ENCODE results near the gene OSBPL3. TPM values are rescaled to one million over a fixed set of nuclear protein-coding genes. Genes with fewer than 3 reads are reported as not detected.

OSBPL3 gene, protein sequence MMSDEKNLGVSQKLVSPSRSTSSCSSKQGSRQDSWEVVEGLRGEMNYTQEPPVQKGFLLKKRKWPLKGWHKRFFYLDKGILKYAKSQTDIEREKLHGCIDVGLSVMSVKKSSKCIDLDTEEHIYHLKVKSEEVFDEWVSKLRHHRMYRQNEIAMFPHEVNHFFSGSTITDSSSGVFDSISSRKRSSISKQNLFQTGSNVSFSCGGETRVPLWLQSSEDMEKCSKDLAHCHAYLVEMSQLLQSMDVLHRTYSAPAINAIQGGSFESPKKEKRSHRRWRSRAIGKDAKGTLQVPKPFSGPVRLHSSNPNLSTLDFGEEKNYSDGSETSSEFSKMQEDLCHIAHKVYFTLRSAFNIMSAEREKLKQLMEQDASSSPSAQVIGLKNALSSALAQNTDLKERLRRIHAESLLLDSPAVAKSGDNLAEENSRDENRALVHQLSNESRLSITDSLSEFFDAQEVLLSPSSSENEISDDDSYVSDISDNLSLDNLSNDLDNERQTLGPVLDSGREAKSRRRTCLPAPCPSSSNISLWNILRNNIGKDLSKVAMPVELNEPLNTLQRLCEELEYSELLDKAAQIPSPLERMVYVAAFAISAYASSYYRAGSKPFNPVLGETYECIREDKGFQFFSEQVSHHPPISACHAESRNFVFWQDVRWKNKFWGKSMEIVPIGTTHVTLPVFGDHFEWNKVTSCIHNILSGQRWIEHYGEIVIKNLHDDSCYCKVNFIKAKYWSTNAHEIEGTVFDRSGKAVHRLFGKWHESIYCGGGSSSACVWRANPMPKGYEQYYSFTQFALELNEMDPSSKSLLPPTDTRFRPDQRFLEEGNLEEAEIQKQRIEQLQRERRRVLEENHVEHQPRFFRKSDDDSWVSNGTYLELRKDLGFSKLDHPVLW
- total RNA-seq (2021; fragmentation: NEBNext Ultra II Directional; extraction: Animal tissue kit (Norgen Biotek cat#: 25700)), result 10 to 100 TPM; 49.7 to 68.8 (median 63.2) TPM
- long read RNA-seq, full-length matches to known transcripts, result 3 of 24 reads
- long read RNA-seq, partial matches to known transcripts, result 11 of 24 reads
- long read RNA-seq, other reads (novel, unspliced or antisense), result 10 of 24 reads

- H3K4me1 Mint-ChIP-seq (ENCODE audit: low read depth), result peaks cover 80% of the 10 kb centered on the region
- peak; percentile 94 for DNase-seq
- H3K9me3 Mint-ChIP-seq, result no peaks in the 10 kb centered on the region
- peak within 1 kb of the TSS; percentile 97 for H3K27ac Mint-ChIP-seq
- peaks cover 5% of the 10 kb centered on the region for H3K27me3 Mint-ChIP-seq (ENCODE audit: insufficient read depth)
- TF ChIP-seq, protein P1, sequence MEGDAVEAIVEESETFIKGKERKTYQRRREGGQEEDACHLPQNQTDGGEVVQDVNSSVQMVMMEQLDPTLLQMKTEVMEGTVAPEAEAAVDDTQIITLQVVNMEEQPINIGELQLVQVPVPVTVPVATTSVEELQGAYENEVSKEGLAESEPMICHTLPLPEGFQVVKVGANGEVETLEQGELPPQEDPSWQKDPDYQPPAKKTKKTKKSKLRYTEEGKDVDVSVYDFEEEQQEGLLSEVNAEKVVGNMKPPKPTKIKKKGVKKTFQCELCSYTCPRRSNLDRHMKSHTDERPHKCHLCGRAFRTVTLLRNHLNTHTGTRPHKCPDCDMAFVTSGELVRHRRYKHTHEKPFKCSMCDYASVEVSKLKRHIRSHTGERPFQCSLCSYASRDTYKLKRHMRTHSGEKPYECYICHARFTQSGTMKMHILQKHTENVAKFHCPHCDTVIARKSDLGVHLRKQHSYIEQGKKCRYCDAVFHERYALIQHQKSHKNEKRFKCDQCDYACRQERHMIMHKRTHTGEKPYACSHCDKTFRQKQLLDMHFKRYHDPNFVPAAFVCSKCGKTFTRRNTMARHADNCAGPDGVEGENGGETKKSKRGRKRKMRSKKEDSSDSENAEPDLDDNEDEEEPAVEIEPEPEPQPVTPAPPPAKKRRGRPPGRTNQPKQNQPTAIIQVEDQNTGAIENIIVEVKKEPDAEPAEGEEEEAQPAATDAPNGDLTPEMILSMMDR (IDR thresholded peaks at IDR 0.05), result no peak
- H3K36me3 Mint-ChIP-seq (ENCODE audit: low read depth), result peaks cover 20% of the 10 kb centered on the region; the same call in 1 of the 2 replicates
- peak within 1 kb of the TSS; percentile 91 for H3K4me3 Mint-ChIP-seq
Measured at GRCh38 chr7:24979863-24980533, at the start of gene OSBPL3. OSBPL3 (minus strand) TSS chr7:24980178; CDS start chr7:24892472, 87,706 bp downstream.

- Mint-ChIP-seq H3K27ac (peak overlapping the region; percentile 92), H3K9me3 (no peaks in the 10 kb centered on the region), H3K4me1 (ENCODE audit: low read depth) (peaks cover 88% of the 10 kb centered on the region), H3K27me3 (ENCODE audit: insufficient read depth) (no peaks in the 10 kb centered on the region), H3K36me3 (ENCODE audit: low read depth) (no peaks in the 10 kb centered on the region; the same call in 1 of the 2 replicates), H3K4me3 (peak overlapping the region; percentile 67)
- DNase-seq, result no peak
- TF ChIP-seq, protein P1 (IDR thresholded peaks at IDR 0.05), result no peak
Measured at GRCh38 chr7:25029075-25029474, 49.1 kb upstream of the OSBPL3 start.

GRCh38 chr7:25028370-25029021 is 48.5 kb upstream of the OSBPL3 start:
- no peaks in the 10 kb centered on the region for H3K27me3 Mint-ChIP-seq (ENCODE audit: insufficient read depth)
- TF ChIP-seq, protein P1 (IDR thresholded peaks at IDR 0.05), result no peak
- peak overlapping the region; percentile 92 for H3K27ac Mint-ChIP-seq
- DNase-seq, result peak; percentile 90
- no peaks in the 10 kb centered on the region for H3K9me3 Mint-ChIP-seq
- H3K36me3 Mint-ChIP-seq (ENCODE audit: low read depth), result no peaks in the 10 kb centered on the region; the same call in 1 of the 2 replicates
- peak overlapping the region; percentile 67 for H3K4me3 Mint-ChIP-seq
- H3K4me1 Mint-ChIP-seq (ENCODE audit: low read depth), result peaks cover 90% of the 10 kb centered on the region

- H3K4me3 Mint-ChIP-seq, result peak overlapping the region; percentile 69
Measured at GRCh38 chr7:25026156-25026555, 46.2 kb upstream of the OSBPL3 start.

More at GRCh38 chr7:25026156-25026555, 46.2 kb upstream of the OSBPL3 start:
- H3K9me3 Mint-ChIP-seq, result no peaks in the 10 kb centered on the region
- DNase-seq, result no peak
- peak overlapping the region; percentile 93 for H3K27ac Mint-ChIP-seq
- H3K36me3 Mint-ChIP-seq (ENCODE audit: low read depth), result no peaks in the 10 kb centered on the region; the same call in 1 of the 2 replicates
- H3K27me3 Mint-ChIP-seq (ENCODE audit: insufficient read depth), result no peaks in the 10 kb centered on the region
- H3K4me1 Mint-ChIP-seq (ENCODE audit: low read depth), result peaks cover 72% of the 10 kb centered on the region
- TF ChIP-seq, protein P1 (IDR thresholded peaks at IDR 0.05), result no peak
